K562 (cell line): Measurements from ENCODE around the gene CMTM4. TPM values are rescaled to one million over a fixed set of nuclear protein-coding genes. Genes with fewer than 3 reads are reported as not detected.

Source experiments
- CSDE1 ChIP-seq, 2 experiments: fragments of 450-650 bp; IDR thresholded peaks; 2 replicates each; pipeline ENCODE4 v1.6.1; 2016; ENCODE audit warnings: mild to moderate bottlenecking in 1 of 2
- DMBX1 ChIP-seq: fragments of 250-450 bp; sonication (Bioruptor Pico); IDR thresholded peaks from 2 replicates; pipeline ENCODE4 v1.8.0; 2022; ENCODE audit warnings: inconsistent platforms, mild to moderate bottlenecking, moderate library complexity, borderline replicate concordance
- FOXJ2 ChIP-seq: fragments of 200-800 bp; sonication (Bioruptor generic); IDR thresholded peaks from 2 replicates; pipeline ENCODE4 v1.6.1; 2016; ENCODE audit warnings: missing genetic modification characterization, missing compliant biosample characterization
- HDAC8 ChIP-seq: fragments of 450-650 bp; IDR thresholded peaks from 2 replicates; pipeline ENCODE4 v1.6.1; 2016; ENCODE audit warnings: mild to moderate bottlenecking, missing genetic modification characterization, moderate library complexity, missing compliant biosample characterization
- KLF16 ChIP-seq: IDR thresholded peaks from 2 replicates; pipeline ENCODE4 v1.6.1; 2016; ENCODE audit warnings: antibody characterized with exemption
- NCOR1 ChIP-seq: fragments of 450-650 bp; IDR thresholded peaks from 2 replicates; pipeline ENCODE4 v1.6.1; 2016; ENCODE audit warnings: mild to moderate bottlenecking, moderate library complexity
- PHF21A ChIP-seq: fragments of 450-650 bp; IDR thresholded peaks from 2 replicates; pipeline ENCODE4 v1.6.1; 2017; ENCODE audit warnings: low read depth, borderline replicate concordance
- SETDB1 ChIP-seq: IDR thresholded peaks from one replicate; pipeline ENCODE4 v1.6.1; 2012; ENCODE audit warnings: low read length, control low read depth, inconsistent platforms
- TFAM ChIP-seq: fragments of 250-450 bp; sonication (Bioruptor Pico); conservative IDR thresholded peaks from 2 replicates; pipeline ENCODE4 v1.5.0; 2021; ENCODE audit warnings: mild to moderate bottlenecking, moderate library complexity
- ZBTB17 ChIP-seq: fragments of 450-650 bp; formaldehyde crosslinking; IDR thresholded peaks from 2 replicates; pipeline ENCODE4 v1.4.0; 2020; ENCODE audit warnings: mild to moderate bottlenecking
- ZNF140 ChIP-seq: fragments of 250-450 bp; sonication (Bioruptor Pico); IDR thresholded peaks from 2 replicates; pipeline ENCODE4 v1.8.0; 2021; ENCODE audit warnings: moderate library complexity, mild to moderate bottlenecking, inconsistent platforms
- ZNF165 ChIP-seq: fragments of 250-450 bp; sonication (Bioruptor Pico); IDR thresholded peaks from 2 replicates; pipeline ENCODE4 v1.4.0; 2020; ENCODE audit warnings: borderline replicate concordance
- ZNF175 ChIP-seq: fragments of 200-800 bp; sonication (Bioruptor generic); IDR thresholded peaks from 2 replicates; pipeline ENCODE4 v1.6.1; 2016; ENCODE audit warnings: low read depth, mild to moderate bottlenecking, missing genetic modification characterization, missing compliant biosample characterization
- polyA plus RNA-seq, 8 experiments: library from polyadenylated mRNA; depleted of rRNA in 4 of 8; stranded (reverse) in 5 of 8; unstranded in 3 of 8; fragments of >200 nt; fragmentation: Nextera tagmentation in 2 of 8; fragmentation: Illumina TruSeq in 1 of 8; extraction: Ambion mirVana in 2 of 8; extraction: Trizol in 1 of 8; gene quantifications; 2 replicates each; pipeline versions ENCODE4 v1.2.1 to v1.2.3, GENCODE V29; 2011 to 2014; ENCODE audit warnings: inconsistent platforms in 1 of 8, missing spikeins in 1 of 8
- total RNA-seq, 7 experiments: library from RNA; depleted of rRNA in 6 of 7; stranded (reverse); fragments of >200 nt in 6 of 7; fragmentation: Illumina TruSeq in 2 of 7; extraction: Trizol in 2 of 7; gene quantifications; 2 replicates each; pipeline versions ENCODE4 v1.2.1 to v1.2.3, GENCODE V29; 2011 to 2021; ENCODE audit warnings: low replicate concordance in 1 of 7
- TF ChIP-seq, protein P1 (sequence below), 2 experiments: fragments of 450-650 bp in 1 of 2; sonication (generic) in 1 of 2; formaldehyde crosslinking in 1 of 2; IDR thresholded peaks; 2 replicates each; pipeline versions ENCODE4 v1.7.1 to v1.9.0; 2016 to 2022; ENCODE audit warnings: inconsistent platforms in 1 of 2, mild to moderate bottlenecking in 1 of 2, missing genetic modification reagents in 1 of 2
- TF ChIP-seq, protein P2 (sequence below): fragments of 450-650 bp; IDR thresholded peaks from 2 replicates; pipeline ENCODE4 v1.6.1; 2016; ENCODE audit warnings: antibody characterized with exemption
- TF ChIP-seq, protein P3 (sequence below): fragments of 450-650 bp; IDR thresholded peaks from 2 replicates; pipeline ENCODE4 v1.6.1; 2014; ENCODE audit warnings: low read depth, mild to moderate bottlenecking, moderate library complexity, borderline replicate concordance

The CMTM4 gene
- total and polyA plus RNA-seq, 9 of the 15 experiments (the other 6 are each of a cell fraction or from before 2014, with no cell fraction given) = 2.0 to 21.3 (median 12.5) TPM

DNA sequence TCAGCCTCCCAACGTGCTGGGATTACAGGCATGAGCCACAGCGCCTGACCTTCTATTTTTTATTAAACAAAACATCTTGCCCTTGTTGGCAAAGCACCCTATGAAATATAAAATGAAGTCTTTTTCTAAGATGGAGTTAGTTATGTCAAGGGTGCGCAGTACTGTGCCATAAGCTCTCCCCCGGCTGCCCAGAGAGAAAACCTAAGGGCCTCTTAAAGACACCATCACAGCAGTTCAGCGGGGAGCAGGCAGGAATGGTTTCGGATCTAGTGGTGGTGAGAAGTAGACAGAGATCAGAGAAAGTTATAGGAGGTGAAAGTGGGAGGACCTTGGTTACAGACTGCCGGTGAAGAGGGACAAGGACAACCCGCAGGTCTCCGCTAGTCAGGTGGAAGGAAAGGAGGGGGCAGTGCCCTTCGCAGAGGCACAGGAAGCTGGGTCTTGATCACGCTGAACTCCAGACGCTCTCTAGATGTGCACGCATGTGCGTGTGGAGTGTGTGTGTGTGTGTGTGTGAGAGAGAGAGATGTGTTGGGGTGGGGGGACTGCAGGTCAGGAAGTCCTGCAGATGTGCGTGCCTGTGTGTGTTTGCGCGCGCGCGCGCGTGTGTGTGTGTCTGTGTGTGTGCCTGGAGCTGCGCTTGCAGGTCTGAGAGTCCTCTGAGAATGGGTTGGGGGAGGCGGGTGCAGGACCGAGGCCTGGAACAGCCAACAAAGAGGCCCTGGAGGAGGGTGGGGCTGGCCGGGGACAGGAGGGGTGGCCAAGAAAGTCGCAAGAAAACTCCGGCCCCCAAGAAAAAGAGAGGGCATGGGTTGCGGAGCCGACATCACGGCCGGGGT, 92.8 kb downstream of the CMTM4 start (continued):
- TF ChIP-seq SETDB1 = no peak
- TF ChIP-seq, protein P1, sequence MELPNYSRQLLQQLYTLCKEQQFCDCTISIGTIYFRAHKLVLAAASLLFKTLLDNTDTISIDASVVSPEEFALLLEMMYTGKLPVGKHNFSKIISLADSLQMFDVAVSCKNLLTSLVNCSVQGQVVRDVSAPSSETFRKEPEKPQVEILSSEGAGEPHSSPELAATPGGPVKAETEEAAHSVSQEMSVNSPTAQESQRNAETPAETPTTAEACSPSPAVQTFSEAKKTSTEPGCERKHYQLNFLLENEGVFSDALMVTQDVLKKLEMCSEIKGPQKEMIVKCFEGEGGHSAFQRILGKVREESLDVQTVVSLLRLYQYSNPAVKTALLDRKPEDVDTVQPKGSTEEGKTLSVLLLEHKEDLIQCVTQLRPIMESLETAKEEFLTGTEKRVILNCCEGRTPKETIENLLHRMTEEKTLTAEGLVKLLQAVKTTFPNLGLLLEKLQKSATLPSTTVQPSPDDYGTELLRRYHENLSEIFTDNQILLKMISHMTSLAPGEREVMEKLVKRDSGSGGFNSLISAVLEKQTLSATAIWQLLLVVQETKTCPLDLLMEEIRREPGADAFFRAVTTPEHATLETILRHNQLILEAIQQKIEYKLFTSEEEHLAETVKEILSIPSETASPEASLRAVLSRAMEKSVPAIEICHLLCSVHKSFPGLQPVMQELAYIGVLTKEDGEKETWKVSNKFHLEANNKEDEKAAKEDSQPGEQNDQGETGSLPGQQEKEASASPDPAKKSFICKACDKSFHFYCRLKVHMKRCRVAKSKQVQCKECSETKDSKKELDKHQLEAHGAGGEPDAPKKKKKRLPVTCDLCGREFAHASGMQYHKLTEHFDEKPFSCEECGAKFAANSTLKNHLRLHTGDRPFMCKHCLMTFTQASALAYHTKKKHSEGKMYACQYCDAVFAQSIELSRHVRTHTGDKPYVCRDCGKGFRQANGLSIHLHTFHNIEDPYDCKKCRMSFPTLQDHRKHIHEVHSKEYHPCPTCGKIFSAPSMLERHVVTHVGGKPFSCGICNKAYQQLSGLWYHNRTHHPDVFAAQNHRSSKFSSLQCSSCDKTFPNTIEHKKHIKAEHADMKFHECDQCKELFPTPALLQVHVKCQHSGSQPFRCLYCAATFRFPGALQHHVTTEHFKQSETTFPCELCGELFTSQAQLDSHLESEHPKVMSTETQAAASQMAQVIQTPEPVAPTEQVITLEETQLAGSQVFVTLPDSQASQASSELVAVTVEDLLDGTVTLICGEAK (IDR thresholded peaks at IDR 0.05) = no peak; the same call in none of the 2 replicates
- TF ChIP-seq, protein P1 (CRISPR knock-in tag; IDR thresholded peaks at IDR 0.05) = no peak
- TF ChIP-seq PHF21A = no peak
- TF ChIP-seq DMBX1 (CRISPR knock-in tag) = peak; percentile 97
- TF ChIP-seq, protein P2, sequence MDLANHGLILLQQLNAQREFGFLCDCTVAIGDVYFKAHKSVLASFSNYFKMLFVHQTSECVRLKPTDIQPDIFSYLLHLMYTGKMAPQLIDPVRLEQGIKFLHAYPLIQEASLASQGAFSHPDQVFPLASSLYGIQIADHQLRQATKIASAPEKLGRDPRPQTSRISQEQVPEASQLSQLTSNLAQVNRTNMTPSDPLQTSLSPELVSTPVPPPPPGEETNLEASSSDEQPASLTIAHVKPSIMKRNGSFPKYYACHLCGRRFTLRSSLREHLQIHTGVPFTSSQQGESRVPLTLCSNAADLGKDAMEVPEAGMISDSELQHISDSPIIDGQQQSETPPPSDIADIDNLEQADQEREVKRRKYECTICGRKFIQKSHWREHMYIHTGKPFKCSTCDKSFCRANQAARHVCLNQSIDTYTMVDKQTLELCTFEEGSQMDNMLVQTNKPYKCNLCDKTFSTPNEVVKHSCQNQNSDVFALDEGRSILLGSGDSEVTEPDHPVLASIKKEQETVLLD = peak; percentile 78
- TF ChIP-seq ZNF140 (CRISPR knock-in tag) = no peak
- TF ChIP-seq FOXJ2 = no peak
- no peak for TF ChIP-seq KLF16
- TF ChIP-seq ZBTB17 (CRISPR knock-in tag) = 0 out of 2 replicates have a peak, but pooled peaks have one; percentile 41
- TF ChIP-seq TFAM = no peak
- TF ChIP-seq CSDE1 (IDR thresholded peaks at IDR 0.05) = no peak
- TF ChIP-seq, protein P3, sequence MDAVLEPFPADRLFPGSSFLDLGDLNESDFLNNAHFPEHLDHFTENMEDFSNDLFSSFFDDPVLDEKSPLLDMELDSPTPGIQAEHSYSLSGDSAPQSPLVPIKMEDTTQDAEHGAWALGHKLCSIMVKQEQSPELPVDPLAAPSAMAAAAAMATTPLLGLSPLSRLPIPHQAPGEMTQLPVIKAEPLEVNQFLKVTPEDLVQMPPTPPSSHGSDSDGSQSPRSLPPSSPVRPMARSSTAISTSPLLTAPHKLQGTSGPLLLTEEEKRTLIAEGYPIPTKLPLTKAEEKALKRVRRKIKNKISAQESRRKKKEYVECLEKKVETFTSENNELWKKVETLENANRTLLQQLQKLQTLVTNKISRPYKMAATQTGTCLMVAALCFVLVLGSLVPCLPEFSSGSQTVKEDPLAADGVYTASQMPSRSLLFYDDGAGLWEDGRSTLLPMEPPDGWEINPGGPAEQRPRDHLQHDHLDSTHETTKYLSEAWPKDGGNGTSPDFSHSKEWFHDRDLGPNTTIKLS = no peak
- TF ChIP-seq NCOR1 = 0 out of 2 replicates have a peak, but pooled peaks have one; percentile 9
- peak; percentile 91 for TF ChIP-seq HDAC8 (tag)
- 0 out of 2 replicates have a peak, but pooled peaks have one; percentile 72 for TF ChIP-seq ZNF165 (CRISPR knock-in tag)
- TF ChIP-seq ZNF175 = peak; percentile 91
